SK-N-SH (cell line): Measurements from ENCODE around the gene MRPS18A. TPM values are rescaled to one million over a fixed set of nuclear protein-coding genes. Genes with fewer than 3 reads are reported as not detected.

Experiments used
- CTCF ChIA-PET: fragments of 300-600, 350-600 bp; formaldehyde crosslinking; extraction: SDS; loops from one replicate; lab custom pipeline; 2021; lab: Yijun Ruan, JAX
- POLR2A ChIA-PET: fragments of 350-600 bp; sonication (Branson Sonifier 250); formaldehyde crosslinking; extraction: SDS; loops from one replicate; lab custom pipeline; 2020; ENCODE audit warnings: antibody characterized with exemption, inconsistent platforms; lab: Yijun Ruan, JAX
- DNase-seq: peaks from one replicate; pipeline ENCODE4 v3.0.0; 2012
- H2AFZ ChIP-seq: fragments of 200-600 bp; sonication (generic); 2 replicates; pipeline ENCODE4 v1.8.1; 2016; ENCODE audit warnings: antibody characterized with exemption, mild to moderate bottlenecking, low read depth
- H3F3A ChIP-seq: fragments of 200-600 bp; sonication (generic); replicated peaks from 2 replicates; pipeline ENCODE3; 2016; ENCODE audit warnings: antibody characterized with exemption, mild to moderate bottlenecking; ENCODE audit not compliant: insufficient read depth
- H3K27ac ChIP-seq, 2 experiments: fragments of 200-500 bp in 1 of 2; fragments of 200-600 bp in 1 of 2; sonication (Bioruptor generic) in 1 of 2; sonication (generic), shearing (Covaris generic) in 1 of 2; 2 replicates each; pipeline versions ENCODE4 v1.5.1 to v1.6.1; 2014 to 2016; ENCODE audit warnings: low read depth in 2 of 2, inconsistent platforms in 1 of 2, low read length in 1 of 2, mild to moderate bottlenecking in 1 of 2, mixed read lengths in 1 of 2
- H3K27me3 ChIP-seq: fragments of 200-600 bp; sonication (generic), shearing (Covaris generic); 2 replicates; pipeline ENCODE4 v1.6.1; 2016; ENCODE audit warnings: mixed run types; ENCODE audit not compliant: insufficient read depth
- H3K36me3 ChIP-seq, 2 experiments: fragments of 200-500 bp in 1 of 2; fragments of 200-600 bp in 1 of 2; sonication (Bioruptor generic) in 1 of 2; sonication (generic) in 1 of 2; replicated peaks in 1 of 2; 2 replicates each; pipeline versions ENCODE3 to v1.5.1; 2014 to 2016; ENCODE audit warnings: low read length in 1 of 2, mild to moderate bottlenecking in 1 of 2; ENCODE audit not compliant: insufficient read depth in 2 of 2, control insufficient read depth in 1 of 2
- H3K4me1 ChIP-seq, 2 experiments: fragments of 200-500 bp in 1 of 2; fragments of 200-600 bp in 1 of 2; sonication (Bioruptor generic) in 1 of 2; sonication (generic), shearing (Covaris generic) in 1 of 2; 2 replicates each; pipeline versions ENCODE4 v1.5.1 to v1.6.1; 2014 to 2016; ENCODE audit warnings: low read depth in 1 of 2, low read length in 1 of 2, mixed run types in 1 of 2; ENCODE audit not compliant: insufficient read depth in 2 of 2, control insufficient read depth in 1 of 2
- H3K4me2 ChIP-seq: fragments of 200-600 bp; sonication (generic), shearing (Covaris generic); 2 replicates; pipeline ENCODE4 v1.6.1; 2017; ENCODE audit warnings: mixed run types
- H3K4me3 ChIP-seq, 2 experiments: fragments of 200-500 bp in 1 of 2; fragments of 200-600 bp in 1 of 2; sonication (Bioruptor generic) in 1 of 2; sonication (generic), shearing (Covaris generic) in 1 of 2; 2 replicates each; pipeline versions ENCODE4 v1.5.1 to v1.8.1; 2014 to 2016; ENCODE audit warnings: low read depth in 2 of 2, inconsistent platforms in 1 of 2, low read length in 1 of 2, mild to moderate bottlenecking in 1 of 2, mixed read lengths in 1 of 2, moderate library complexity in 1 of 2
- H3K79me2 ChIP-seq: fragments of 200-600 bp; sonication (generic); 2 replicates; pipeline ENCODE4 v1.8.1; 2017; ENCODE audit warnings: mild to moderate bottlenecking; ENCODE audit not compliant: insufficient read depth
- H3K9ac ChIP-seq: fragments of 200-600 bp; sonication (generic); 2 replicates; pipeline ENCODE4 v1.6.1; 2017; ENCODE audit warnings: mixed run types
- H3K9me2 ChIP-seq: fragments of 200-600 bp; sonication (generic); 2 replicates; pipeline ENCODE4 v1.6.1; 2017; ENCODE audit warnings: mixed run types
- H3K9me3 ChIP-seq: fragments of 200-600 bp; sonication (generic); 2 replicates; pipeline ENCODE4 v1.6.1; 2017; ENCODE audit warnings: mixed run types, mild to moderate bottlenecking, moderate library complexity
- H4K20me1 ChIP-seq: fragments of 200-600 bp; sonication (generic); 2 replicates; pipeline ENCODE4 v1.6.1; 2017; ENCODE audit warnings: mild to moderate bottlenecking, mixed run types; ENCODE audit not compliant: insufficient read depth
- EP300 ChIP-seq, 2 experiments: IDR thresholded peaks; 2 replicates each; pipeline versions ENCODE4 v1.4.0 to v1.6.1; 2012; ENCODE audit warnings: borderline replicate concordance in 1 of 2, low read depth in 1 of 2, low read length in 1 of 2
- FOXJ3 ChIP-seq: sonication (generic); formaldehyde crosslinking; IDR thresholded peaks from 2 replicates; pipeline ENCODE4 v1.5.1; 2020; ENCODE audit warnings: mild to moderate bottlenecking, missing genetic modification reagents
- GABPA ChIP-seq: IDR thresholded peaks from 2 replicates; pipeline ENCODE4 v1.4.0; 2012; ENCODE audit warnings: low read depth, mild to moderate bottlenecking
- GATA2 ChIP-seq: sonication (generic); formaldehyde crosslinking; IDR thresholded peaks from 2 replicates; pipeline ENCODE4 v1.5.0; 2020; ENCODE audit warnings: mild to moderate bottlenecking, missing genetic modification reagents
- MAX ChIP-seq: IDR thresholded peaks from 2 replicates; pipeline ENCODE4 v1.4.0; 2012; ENCODE audit warnings: low read depth
- MXI1 ChIP-seq: IDR thresholded peaks from 2 replicates; pipeline ENCODE4 v1.6.1; 2012; ENCODE audit warnings: mild to moderate bottlenecking, low read depth, low read length, improper control_type of control experiment
- PBX3 ChIP-seq: IDR thresholded peaks from 2 replicates; pipeline ENCODE4; 2012
- REST ChIP-seq: IDR thresholded peaks from 2 replicates; pipeline ENCODE4 v1.6.1; 2012; ENCODE audit warnings: mild to moderate bottlenecking, low read depth, low read length, moderate library complexity
- RFX5 ChIP-seq: IDR thresholded peaks from 2 replicates; pipeline ENCODE4 v1.6.1; 2012; ENCODE audit warnings: mild to moderate bottlenecking, improper control_type of control experiment, low read length
- RXRA ChIP-seq: IDR thresholded peaks from 2 replicates; pipeline ENCODE4 v1.4.0; 2012; ENCODE audit warnings: low read depth, mild to moderate bottlenecking, borderline replicate concordance
- TAF1 ChIP-seq: IDR thresholded peaks from 2 replicates; pipeline ENCODE4 v1.6.1; 2012; ENCODE audit warnings: low read depth, mild to moderate bottlenecking, low read length, moderate library complexity, borderline replicate concordance
- TCF12 ChIP-seq: IDR thresholded peaks from 2 replicates; pipeline ENCODE4 v1.4.0; 2012
- USF1 ChIP-seq: IDR thresholded peaks from 2 replicates; pipeline ENCODE4 v1.4.0; 2012; ENCODE audit warnings: low read depth, borderline replicate concordance
- USF2 ChIP-seq: fragments of 150-350 bp; IDR thresholded peaks from 2 replicates; pipeline ENCODE4 v1.6.1; 2017; ENCODE audit warnings: antibody characterized with exemption, low read length, low read depth, borderline replicate concordance
- ZBTB33 ChIP-seq: IDR thresholded peaks from 2 replicates; pipeline ENCODE4 v1.4.0; 2012; ENCODE audit warnings: low read depth, borderline replicate concordance
- WGBS: methylation state at CpG from one replicate; pipeline ENCODE4 v1.1.6; 2017; ENCODE audit warnings: low lambda C conversion rate; 5-methylcytosine and 5-hydroxymethylcytosine counted together
- polyA plus RNA-seq, 3 experiments: library from polyadenylated mRNA; depleted of rRNA; stranded (reverse); fragments of >200 nt; gene quantifications; 2 replicates each; pipeline ENCODE4 v1.2.3, GENCODE V29; 2012

The MRPS18A gene
- polyA plus RNA-seq, 1 of the 3 experiments (the other 2 are of a cell fraction) = 57.0 TPM

GRCh38 chr6:43673444-43674084, 14.0 kb downstream of the MRPS18A start:
- H3K27ac ChIP-seq = no peak overlapping the region
- H3K9me3 ChIP-seq = no peaks in the 10 kb centered on the region
- H4K20me1 ChIP-seq = no peaks in the 10 kb centered on the region
- no peak overlapping the region for H3K9ac ChIP-seq
- H3K36me3 ChIP-seq = peaks cover 14 to 67% of the 10 kb centered on the region in 2 experiments
- H3K4me1 ChIP-seq = peaks cover 0 to 11% of the 10 kb centered on the region in 2 experiments; a peak in 1 of 4 replicates
- no peak for DNase-seq
- H3F3A ChIP-seq = peaks cover 13% of the 10 kb centered on the region
- WGBS = 92% methylated on average over 14 of the region's 15 CpGs
- H2AFZ ChIP-seq = no peak overlapping the region
- ChIA-PET POLR2A (no interaction called here), CTCF (interaction anchor here (0.8 to 2.1 kb wide), 7 partner anchors 10 to 406 kb away, joined by 3 to 5 read pairs (median 3); no protein-coding TSS in a partner anchor)
- H3K4me3 ChIP-seq = no peak overlapping the region
- TF ChIP-seq ZBTB33 (no peak), TCF12 (no peak), RFX5 (no peak), PBX3 (no peak), FOXJ3 (CRISPR knock-in tag) (no peak), EP300 (IDR thresholded peaks at IDR 0.05; ENCODE audit: borderline replicate concordance in 1 of 2, low read depth in 1 of 2, low read length in 1 of 2) (no peak), MXI1 (no peak), TAF1 (no peak), USF2 (no peak), GATA2 (CRISPR knock-in tag) (no peak), RXRA (no peak), REST (no peak), USF1 (no peak), GABPA (no peak), MAX (no peak)
- no peaks in the 10 kb centered on the region for H3K27me3 ChIP-seq
- no peak overlapping the region for H3K4me2 ChIP-seq
- no peaks in the 10 kb centered on the region for H3K79me2 ChIP-seq
- no peaks in the 10 kb centered on the region for H3K9me2 ChIP-seq
